Activated CD4-positive, alpha-beta T cell treated with anti-CD3 and anti-CD28 coated beads, Interleukin-2, amount 50 U/mL, for 4 hours (primary cell): Measurements from ENCODE around the gene LBR.
"Not testable (repeated sequence)": the region's sequence is repeated elsewhere in the genome, so short reads cannot be mapped to it uniquely, and the experiment has no call there.

Experiments
- DNase-seq, 2 experiments: peaks; one replicate each; pipeline ENCODE4 v3.0.0-alpha.2; 2020

The LBR gene

GRCh38 chr1:225427235-225428067, at the start of gene LBR:
Gene LBR (minus strand): TSS chr1:225428038. CDS start chr1:225424075, 3,963 bp downstream.
- DNase-seq = peak; percentile 17 to 18

- no peak for DNase-seq
Observed at GRCh38 chr1:225477296-225477911, 49.6 kb upstream of the LBR start.

GRCh38 chr1:225476538-225476988, 48.7 kb upstream of the LBR start:
- no peak for DNase-seq

- DNase-seq = no peak
Observed at GRCh38 chr1:225476100-225476511, 48.3 kb upstream of the LBR start.

GRCh38 chr1:225474986-225475820, 47.4 kb upstream of the LBR start:
- DNase-seq = peak; percentile 38 to 41

- no peak for DNase-seq
Observed at GRCh38 chr1:225474439-225474985, 46.7 kb upstream of the LBR start.

- not testable (repeated sequence) for DNase-seq
Observed at GRCh38 chr1:225473676-225474438, 46.0 kb upstream of the LBR start.

GRCh38 chr1:225473266-225473665, 45.4 kb upstream of the LBR start:
- DNase-seq = not testable (repeated sequence)

- DNase-seq = no peak
Observed at GRCh38 chr1:225471453-225472301, 43.8 kb upstream of the LBR start.

GRCh38 chr1:225471109-225471452, 43.2 kb upstream of the LBR start:
- no peak for DNase-seq

GRCh38 chr1:225470211-225471108, 42.6 kb upstream of the LBR start:
- DNase-seq = no peak

- DNase-seq = no peak
Observed at GRCh38 chr1:225469051-225469450, 41.2 kb upstream of the LBR start.

GRCh38 chr1:225468270-225469020, 40.6 kb upstream of the LBR start:
- DNase-seq = no peak

- DNase-seq = peak; percentile 70 to 71
Observed at GRCh38 chr1:225467193-225468020, 39.6 kb upstream of the LBR start.

- DNase-seq = no peak
Observed at GRCh38 chr1:225466848-225467192, 39.0 kb upstream of the LBR start.

- DNase-seq = no peak
Observed at GRCh38 chr1:225465793-225466517, 38.1 kb upstream of the LBR start.

GRCh38 chr1:225464851-225465792, 37.3 kb upstream of the LBR start:
- no peak for DNase-seq
